Measurements from ENCODE around the gene KRTCAP2. TPM values are rescaled to one million over a fixed set of nuclear protein-coding genes. Genes with fewer than 3 reads are reported as not detected.
"Not testable (repeated sequence)": the region's sequence is repeated elsewhere in the genome, so short reads cannot be mapped to it uniquely, and the experiment has no call there.

Gene KRTCAP2
- total RNA-seq, 1 donor from 2014 or later = 126 TPM

DNA sequence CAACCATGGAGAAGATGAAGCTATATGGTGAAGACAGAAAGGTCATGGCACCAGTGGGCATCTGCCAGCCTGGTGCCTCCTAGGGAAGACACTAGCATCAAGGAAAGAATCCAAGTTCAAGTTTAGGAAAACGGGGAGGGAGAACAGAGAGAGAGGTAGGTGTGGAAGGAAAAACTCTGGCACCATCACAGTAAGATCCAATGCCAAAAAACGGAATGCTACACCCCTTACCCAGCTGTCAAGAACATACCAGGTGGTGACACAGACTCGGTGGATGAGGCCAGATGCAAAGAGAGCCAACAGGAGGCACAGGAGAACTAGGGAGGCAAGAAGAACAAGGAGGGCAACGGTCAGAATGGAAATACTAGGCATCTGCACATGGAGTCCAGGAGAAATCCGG is 3.6 kb downstream of the KRTCAP2 start:
- DNase-seq (ENCODE audit: low read depth in 2 of 2) = no peak

DNA sequence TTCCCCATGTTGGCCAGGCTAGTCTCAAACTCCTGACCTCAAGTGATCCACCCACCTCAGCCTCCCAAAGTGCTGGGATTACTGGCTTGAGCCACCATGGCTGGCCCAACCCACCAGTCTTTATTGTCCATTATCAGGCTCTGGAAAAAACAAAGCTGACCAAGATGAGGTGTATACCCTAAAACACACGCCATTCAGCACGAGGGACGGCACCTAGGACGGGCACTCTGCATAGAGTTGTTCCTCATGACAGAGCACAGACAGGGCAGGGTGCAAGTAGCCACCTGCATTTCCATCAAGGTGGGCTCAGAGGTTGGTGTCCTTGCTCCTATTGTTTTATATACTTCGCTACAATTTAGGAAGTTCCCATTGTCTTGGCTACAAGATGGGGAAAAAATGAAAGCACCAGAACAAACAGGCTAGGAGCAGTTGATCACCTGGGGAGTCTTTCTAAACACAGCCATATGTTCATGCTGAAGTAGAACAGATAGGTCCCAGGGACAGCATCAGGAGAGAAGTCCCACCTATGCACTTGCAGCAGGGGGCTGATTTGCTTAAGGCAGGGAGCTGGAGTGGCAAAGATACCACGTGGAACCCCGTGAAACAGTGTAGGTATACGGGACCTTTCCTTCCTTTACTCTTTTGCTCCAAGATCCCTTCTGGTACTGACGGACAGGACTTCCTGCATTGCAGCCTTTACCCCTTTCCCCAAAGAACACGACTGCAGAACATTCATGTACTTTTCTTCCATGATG is 4.5 kb downstream of the KRTCAP2 start:
- no peak for DNase-seq (ENCODE audit: low read depth in 2 of 2)

- DNase-seq (ENCODE audit: low read depth in 2 of 2) = not testable (repeated sequence)
Measured at GRCh38 chr1:155168105-155168445, 5.0 kb downstream of the KRTCAP2 start.

- peak; percentile 79 to 92 for DNase-seq (ENCODE audit: low read depth in 2 of 2)
Measured at GRCh38 chr1:155167166-155168104, 5.7 kb downstream of the KRTCAP2 start.

- DNase-seq (ENCODE audit: low read depth in 2 of 2) = peak; percentile 93 to 96
Measured at GRCh38 chr1:155166471-155167165, 6.5 kb downstream of the KRTCAP2 start.

DNA sequence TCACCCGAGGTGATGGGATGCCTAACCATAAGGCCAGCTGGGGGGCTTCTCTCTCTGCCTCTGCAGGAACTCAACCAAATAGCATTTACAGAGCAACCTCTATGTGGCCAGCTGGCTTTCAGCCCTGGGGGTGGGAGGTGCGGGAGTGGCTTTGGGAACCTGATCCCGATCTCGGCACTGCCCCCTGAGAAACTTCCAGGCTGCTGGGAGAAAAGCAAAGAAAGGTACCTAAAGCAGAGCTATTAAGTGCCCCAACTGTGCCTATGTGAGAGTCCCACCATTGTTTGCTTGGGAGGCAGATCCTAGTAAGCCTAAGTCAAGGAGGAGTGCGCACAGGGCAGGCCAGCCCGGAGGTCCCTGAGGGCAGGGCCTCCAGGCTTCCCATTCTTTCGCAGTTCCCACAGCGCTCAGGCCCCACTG is 7.0 kb downstream of the KRTCAP2 start:
- peak in 1 of 2 donors; percentile 23 for DNase-seq (ENCODE audit: low read depth in 2 of 2)

DNA sequence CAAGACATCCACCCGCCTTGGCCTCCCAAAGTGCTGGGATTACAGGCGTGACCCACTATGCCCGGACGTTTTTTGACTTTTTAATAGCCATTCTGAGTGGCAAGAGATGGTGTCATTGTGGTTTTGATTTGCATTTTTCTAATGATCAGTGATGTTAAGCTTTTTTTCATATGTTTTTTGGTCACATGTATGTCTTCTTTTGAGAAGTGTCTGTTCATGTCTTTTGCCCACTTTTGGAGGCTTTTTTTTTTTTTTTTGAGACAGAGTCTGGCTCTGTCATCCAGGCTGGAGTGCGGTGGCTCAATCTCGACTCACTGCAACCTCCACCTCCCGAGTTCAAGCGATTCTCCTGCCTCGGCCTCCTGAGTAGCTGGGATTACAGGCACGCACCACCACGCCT is 8.5 kb downstream of the KRTCAP2 start:
- DNase-seq (ENCODE audit: low read depth in 2 of 2) = not testable (repeated sequence)

DNA sequence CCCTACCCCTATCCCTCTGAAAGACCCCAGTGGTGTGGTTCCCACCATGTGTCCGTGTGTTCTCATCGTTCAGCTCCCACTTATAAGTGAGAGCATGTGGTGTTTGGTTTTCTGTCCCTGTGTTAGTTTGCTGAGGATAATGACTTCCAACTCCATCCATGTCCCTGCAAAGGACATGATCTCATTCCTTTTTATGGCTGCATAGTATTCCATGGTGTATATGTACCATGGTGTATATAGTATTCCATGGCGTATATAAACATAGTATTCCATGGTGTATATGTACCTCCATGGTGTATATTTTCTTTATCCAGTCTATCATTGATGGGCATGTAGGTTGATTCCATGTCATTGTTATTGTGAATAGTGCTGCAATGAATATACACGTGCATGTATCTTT is 9.3 kb downstream of the KRTCAP2 start:
- not testable (repeated sequence) for DNase-seq (ENCODE audit: low read depth in 2 of 2)

GRCh38 chr1:155162631-155163030 is 10.5 kb downstream of the KRTCAP2 start:
- not testable (repeated sequence) for DNase-seq (ENCODE audit: low read depth in 2 of 2)

DNA sequence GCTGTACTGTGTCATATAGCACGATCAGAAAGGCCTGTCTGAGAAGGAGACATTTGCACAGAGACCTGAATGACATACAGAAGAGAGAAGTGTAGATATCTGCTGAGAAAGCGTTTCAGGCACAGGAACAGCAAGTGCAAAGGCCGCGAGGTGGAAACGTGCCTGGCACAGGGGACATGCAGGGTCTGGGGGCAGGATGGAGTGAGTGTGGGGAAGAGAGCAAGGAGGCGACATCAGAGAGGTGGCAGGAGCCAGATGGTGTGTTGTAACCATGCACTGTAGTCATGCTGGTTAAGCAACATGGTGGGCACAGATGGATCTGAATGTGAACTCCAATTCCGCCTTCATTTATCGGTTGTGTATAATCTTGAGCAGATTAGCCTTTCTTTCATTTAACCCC is 13.0 kb downstream of the KRTCAP2 start:
- DNase-seq (ENCODE audit: low read depth in 2 of 2) = no peak

- no peak for DNase-seq (ENCODE audit: low read depth in 2 of 2)
Measured at GRCh38 chr1:155158991-155159390, 14.1 kb downstream of the KRTCAP2 start.

DNA sequence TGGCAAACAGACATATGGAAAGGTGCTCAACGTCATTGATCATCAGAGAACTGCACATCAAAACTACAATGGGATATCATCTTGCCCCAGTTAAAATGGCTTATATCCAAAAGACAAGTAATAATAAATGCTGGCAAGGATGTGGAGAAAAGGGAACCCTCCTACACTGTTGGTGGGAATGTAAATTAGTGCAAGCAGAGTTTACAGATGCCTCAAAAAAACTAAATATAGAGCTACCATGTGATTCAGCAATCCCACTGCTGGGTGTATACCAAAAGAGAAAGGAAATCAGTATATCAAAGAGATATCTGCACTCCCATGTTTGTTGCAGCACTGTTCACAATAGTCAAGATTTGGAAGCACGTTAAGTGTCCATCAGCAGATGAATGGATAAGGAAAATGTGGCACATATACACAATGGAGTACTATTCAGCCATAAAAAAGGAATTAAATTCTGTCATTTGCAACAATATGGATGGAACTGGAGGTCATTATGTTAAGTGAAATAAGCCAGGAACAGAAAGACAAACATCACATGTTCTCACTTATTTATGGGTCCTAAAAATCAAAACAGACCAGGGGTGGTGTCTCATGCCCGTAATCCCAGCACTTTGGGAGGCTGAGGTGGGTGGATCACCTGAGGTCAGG is 17.0 kb downstream of the KRTCAP2 start:
- not testable (repeated sequence) for DNase-seq (ENCODE audit: low read depth in 2 of 2)

GRCh38 chr1:155145491-155145890 is 27.6 kb downstream of the KRTCAP2 start:
- no peak for DNase-seq (ENCODE audit: low read depth in 2 of 2)

- DNase-seq (ENCODE audit: low read depth in 2 of 2) = no peak
Measured at GRCh38 chr1:155141749-155142148, 31.4 kb downstream of the KRTCAP2 start.

DNA sequence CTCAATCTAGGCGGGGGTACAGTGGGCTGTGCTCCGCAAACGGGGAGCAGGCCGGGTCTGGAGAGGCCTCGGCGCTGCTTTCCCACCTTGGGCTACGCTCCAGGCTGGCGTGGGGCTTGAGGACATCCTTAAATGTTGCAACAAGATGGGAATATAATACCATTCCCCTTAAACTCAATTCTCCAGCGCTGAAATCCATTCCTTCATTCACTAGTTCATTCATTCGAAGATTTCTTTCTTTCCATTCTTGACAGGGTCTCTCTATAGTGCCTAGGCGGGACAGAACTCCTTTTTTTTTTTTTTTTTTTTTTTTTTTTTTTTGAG is 32.5 kb downstream of the KRTCAP2 start:
- DNase-seq (ENCODE audit: low read depth in 2 of 2) = no peak

GRCh38 chr1:155139895-155140629 is 33.0 kb downstream of the KRTCAP2 start, which contains the start of gene DPM3:
Gene DPM3 (minus strand): TSS chr1:155140531. CDS start chr1:155140240, 291 bp downstream.
- DNase-seq (ENCODE audit: low read depth in 2 of 2) = peak in 1 of 2 donors; percentile 85

DNA sequence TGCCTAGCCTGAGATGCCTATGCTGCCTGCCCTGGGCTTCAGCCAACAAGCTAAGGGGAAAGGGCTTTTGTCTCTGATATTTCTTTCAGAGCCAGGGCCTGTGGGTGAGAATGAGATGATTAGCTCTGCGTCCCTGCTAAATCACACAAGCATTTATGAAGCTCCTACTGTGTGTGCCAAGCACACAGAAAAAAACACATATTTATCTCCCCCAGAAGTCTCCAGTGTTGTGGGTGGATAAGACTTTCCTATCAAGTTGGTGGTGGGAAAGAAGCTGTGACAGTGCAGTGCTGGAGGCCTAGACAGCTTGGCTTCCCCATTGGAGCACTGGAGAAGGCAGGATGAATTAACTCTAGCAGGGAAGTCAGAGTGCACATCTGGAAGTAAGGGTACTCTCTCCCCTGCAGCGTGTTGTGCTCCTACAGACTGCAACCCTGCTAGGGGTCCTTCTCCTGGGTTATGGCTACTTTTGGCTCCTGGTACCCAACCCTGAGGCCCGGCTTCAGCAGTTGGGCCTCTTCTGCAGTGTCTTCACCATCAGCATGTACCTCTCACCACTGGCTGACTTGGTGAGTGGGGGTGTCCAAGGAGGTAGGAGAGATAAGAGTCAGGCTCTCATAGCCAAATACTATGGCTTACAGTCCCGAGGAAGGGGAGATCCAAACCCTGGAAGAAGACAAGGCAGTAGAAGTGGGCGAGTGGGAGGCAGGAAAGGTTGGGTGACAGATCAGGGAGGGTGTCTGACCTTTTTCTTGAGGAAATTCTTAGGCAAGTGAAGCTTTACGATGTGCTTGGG is 35.8 kb downstream of the KRTCAP2 start:
- DNase-seq (ENCODE audit: low read depth in 2 of 2) = no peak

DNA sequence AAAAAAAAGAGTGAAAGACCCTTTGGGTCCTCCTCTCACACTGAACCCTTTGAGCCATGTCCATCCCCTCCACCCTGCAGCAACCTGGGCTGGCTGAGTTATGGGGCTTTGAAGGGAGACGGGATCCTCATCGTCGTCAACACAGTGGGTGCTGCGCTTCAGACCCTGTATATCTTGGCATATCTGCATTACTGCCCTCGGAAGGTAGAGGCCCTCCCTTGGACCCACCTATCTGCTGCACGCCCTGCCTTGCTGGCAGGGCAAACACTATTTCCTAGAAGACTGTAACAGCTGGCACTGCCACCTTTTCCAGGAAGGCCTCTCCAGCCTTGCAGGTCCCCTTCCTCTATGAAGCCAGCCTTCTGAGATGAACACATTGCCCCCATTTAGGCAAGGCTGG is 36.4 kb downstream of the KRTCAP2 start:
- DNase-seq (ENCODE audit: low read depth in 2 of 2) = no peak

DNA sequence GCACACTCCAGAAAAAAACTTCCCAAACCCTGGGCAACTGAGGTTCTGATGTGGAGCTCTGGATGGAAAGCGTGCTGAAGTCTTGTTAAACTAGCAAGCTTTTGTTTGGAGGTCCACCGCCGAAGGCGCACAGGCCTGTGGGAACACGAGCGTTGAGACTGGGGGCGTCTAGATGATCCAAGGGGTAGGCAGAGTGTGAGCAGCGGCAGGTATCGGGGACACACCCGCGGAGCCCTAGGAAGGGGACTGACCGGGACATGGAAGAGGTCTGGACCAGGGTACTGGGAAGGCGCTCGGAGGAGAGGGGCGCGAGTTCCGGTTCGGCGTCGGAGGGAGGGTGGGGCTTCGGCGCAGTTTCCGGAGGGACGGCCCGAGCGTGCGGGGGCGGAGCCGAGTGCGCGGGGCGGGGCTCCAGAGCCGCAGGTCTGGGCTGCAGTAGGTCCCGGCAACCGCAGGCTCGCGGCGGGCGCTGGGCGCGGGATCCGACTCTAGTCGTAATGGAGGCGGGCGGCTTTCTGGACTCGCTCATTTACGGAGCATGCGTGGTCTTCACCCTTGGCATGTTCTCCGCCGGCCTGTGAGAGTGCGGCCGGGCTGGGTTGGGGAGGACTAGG is 37.6 kb downstream of the KRTCAP2 start, which contains the start of gene SLC50A1:
SLC50A1 (plus strand) TSS at position 438 of the 614 bp plus-strand sequence; CDS start at position 498, 60 bp downstream.
- peak; percentile 81 to 95 for DNase-seq (ENCODE audit: low read depth in 2 of 2)

All from dermis microvascular lymphatic vessel endothelial cell (primary cell).